Mesothelial cell of epicardium (in vitro differentiated cells): Measurements from ENCODE around the gene SHROOM2. TPM values are rescaled to one million over a fixed set of nuclear protein-coding genes. Genes with fewer than 3 reads are reported as not detected.
A peak's percentile ranks its signal among the peaks of the same experiment; 100 is the strongest.

Source experiments
- DNase-seq, 2 experiments: peaks; one replicate each; pipeline ENCODE4 v3.0.0; 2021; ENCODE audit warnings: low spot score in 2 of 2; ENCODE audit not compliant: unreplicated experiment in 2 of 2
- H3K27ac Mint-ChIP-seq: 2 replicates; pipeline ENCODE4 v1.8.0; 2021; ENCODE audit warnings: mixed read lengths
- H3K27me3 Mint-ChIP-seq: 2 replicates; pipeline ENCODE4 v1.8.0; 2021; ENCODE audit warnings: low read depth, mixed read lengths
- H3K36me3 Mint-ChIP-seq: 2 replicates; pipeline ENCODE4 v1.8.0; 2021; ENCODE audit warnings: mixed read lengths
- H3K4me1 Mint-ChIP-seq: 2 replicates; pipeline ENCODE4 v1.8.0; 2021; ENCODE audit warnings: mixed read lengths
- H3K4me3 Mint-ChIP-seq: 2 replicates; pipeline ENCODE4 v1.8.0; 2021; ENCODE audit warnings: mild to moderate bottlenecking, moderate library complexity, mixed read lengths
- H3K9me3 Mint-ChIP-seq: 2 replicates; pipeline ENCODE4 v1.8.0; 2021; ENCODE audit warnings: mixed read lengths
- total RNA-seq: library from RNA; stranded (reverse); gene quantifications from 3 replicates; pipeline ENCODE4 v1.2.1, GENCODE V29; 2021
- TF ChIP-seq, protein P1 (sequence below): fragments of 200-600 bp; sonication (generic); IDR thresholded peaks from one replicate; pipeline ENCODE4 v1.5.0; 2021; ENCODE audit warnings: antibody characterized with exemption; ENCODE audit not compliant: unreplicated experiment

The SHROOM2 gene
- total RNA-seq, 1 donor from 2014 or later = 13.5 TPM

DNA sequence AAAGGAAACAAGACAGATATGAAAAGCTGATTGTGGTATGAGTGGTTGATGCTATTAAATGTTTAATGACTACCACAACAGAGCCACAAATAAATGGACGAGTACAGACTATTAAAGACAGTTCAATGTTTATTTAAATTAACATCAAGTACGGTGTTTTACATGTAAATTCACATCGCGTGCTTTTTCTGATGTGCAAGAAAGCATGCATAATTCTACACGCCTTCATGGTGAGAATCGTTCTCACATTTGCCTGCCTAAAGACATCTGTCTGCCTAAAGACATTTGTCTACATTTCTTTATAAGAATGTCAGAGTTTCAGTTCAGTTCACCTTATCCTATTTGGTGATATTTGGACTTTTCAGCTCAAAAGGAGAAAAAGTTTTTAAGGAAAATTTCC lies 13.3 kb upstream of the SHROOM2 start:
- H3K27me3 Mint-ChIP-seq = no peaks in the 10 kb centered on the region
- H3K4me3 Mint-ChIP-seq = no peak overlapping the region
- no peaks in the 10 kb centered on the region for H3K36me3 Mint-ChIP-seq
- peaks cover 12% of the 10 kb centered on the region for H3K9me3 Mint-ChIP-seq
- no peak for DNase-seq
- no peak overlapping the region for H3K27ac Mint-ChIP-seq
- no peaks in the 10 kb centered on the region for H3K4me1 Mint-ChIP-seq
- TF ChIP-seq, protein P1, sequence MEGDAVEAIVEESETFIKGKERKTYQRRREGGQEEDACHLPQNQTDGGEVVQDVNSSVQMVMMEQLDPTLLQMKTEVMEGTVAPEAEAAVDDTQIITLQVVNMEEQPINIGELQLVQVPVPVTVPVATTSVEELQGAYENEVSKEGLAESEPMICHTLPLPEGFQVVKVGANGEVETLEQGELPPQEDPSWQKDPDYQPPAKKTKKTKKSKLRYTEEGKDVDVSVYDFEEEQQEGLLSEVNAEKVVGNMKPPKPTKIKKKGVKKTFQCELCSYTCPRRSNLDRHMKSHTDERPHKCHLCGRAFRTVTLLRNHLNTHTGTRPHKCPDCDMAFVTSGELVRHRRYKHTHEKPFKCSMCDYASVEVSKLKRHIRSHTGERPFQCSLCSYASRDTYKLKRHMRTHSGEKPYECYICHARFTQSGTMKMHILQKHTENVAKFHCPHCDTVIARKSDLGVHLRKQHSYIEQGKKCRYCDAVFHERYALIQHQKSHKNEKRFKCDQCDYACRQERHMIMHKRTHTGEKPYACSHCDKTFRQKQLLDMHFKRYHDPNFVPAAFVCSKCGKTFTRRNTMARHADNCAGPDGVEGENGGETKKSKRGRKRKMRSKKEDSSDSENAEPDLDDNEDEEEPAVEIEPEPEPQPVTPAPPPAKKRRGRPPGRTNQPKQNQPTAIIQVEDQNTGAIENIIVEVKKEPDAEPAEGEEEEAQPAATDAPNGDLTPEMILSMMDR = no peak

DNA sequence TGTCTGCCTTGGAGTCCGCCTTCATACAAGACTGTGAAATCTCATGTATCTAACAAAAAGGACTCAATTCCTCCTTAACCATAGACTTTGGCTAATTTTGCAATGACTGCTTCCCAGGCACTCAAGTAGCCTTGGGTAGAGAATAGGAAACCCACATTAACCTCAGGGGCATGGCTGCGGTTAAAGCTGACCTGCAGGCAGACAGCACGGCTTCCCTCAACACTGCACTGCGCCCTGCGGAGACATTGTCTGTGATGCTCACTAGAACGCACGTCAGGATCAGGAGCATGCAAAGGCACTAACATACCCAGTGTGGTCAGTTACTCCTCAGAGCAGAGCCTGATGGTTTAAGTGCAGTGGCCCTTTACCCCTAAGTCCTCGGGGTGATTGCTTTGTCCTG lies 10.3 kb upstream of the SHROOM2 start:
- Mint-ChIP-seq H3K27ac (no peak overlapping the region), H3K4me3 (no peak overlapping the region), H3K36me3 (peaks cover 2% of the 10 kb centered on the region), H3K9me3 (no peaks in the 10 kb centered on the region), H3K27me3 (no peaks in the 10 kb centered on the region), H3K4me1 (no peaks in the 10 kb centered on the region)
- DNase-seq = no peak
- TF ChIP-seq, protein P1 = no peak

DNA sequence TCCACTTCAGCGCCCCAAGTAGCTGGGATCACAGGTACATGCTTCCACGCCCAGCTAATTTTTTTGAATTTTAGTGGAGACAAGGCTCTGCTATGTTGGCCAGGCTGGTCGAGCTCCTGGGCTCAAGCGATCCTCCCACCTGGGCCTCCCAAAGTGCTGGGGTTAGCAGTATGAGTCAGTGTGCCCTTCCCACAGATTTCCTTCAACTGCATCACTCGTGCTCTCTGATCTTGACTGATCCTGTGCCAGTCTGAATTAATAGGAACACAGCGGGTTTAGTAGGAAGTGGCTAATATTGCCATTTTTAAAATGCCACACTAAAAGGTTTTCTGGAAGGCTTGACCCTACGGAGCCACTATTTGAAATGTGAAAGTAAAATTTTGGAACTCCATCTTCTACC lies 4.3 kb upstream of the SHROOM2 start:
- no peaks in the 10 kb centered on the region for H3K9me3 Mint-ChIP-seq
- H3K27ac Mint-ChIP-seq = no peak overlapping the region
- H3K27me3 Mint-ChIP-seq = no peaks in the 10 kb centered on the region
- TF ChIP-seq, protein P1 = no peak
- H3K4me3 Mint-ChIP-seq = no peak overlapping the region
- no peaks in the 10 kb centered on the region for H3K4me1 Mint-ChIP-seq
- no peak for DNase-seq
- peaks cover 2% of the 10 kb centered on the region for H3K36me3 Mint-ChIP-seq

DNA sequence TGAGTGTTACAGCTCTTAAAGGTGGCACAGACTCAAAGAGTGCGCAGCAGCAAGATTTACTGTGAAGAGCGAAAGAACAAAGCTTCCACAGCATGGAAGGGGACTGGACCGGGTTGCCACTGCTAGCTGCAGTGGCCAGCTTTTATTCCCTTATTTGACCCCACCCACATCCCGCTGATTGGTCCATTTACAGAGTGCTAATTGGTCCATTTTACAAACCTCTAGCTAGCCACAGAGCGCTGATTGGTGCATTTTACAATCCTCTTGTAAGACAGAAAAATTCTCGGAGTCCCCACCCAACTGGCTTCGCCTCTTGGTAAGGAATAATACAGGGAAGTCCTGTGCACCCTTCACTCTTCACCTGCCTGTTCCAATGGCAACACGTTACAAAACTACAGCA lies 1.9 kb upstream of the SHROOM2 start:
- Mint-ChIP-seq H3K4me3 (peak overlapping the region; percentile 68), H3K9me3 (peaks cover 3% of the 10 kb centered on the region), H3K27ac (no peak overlapping the region), H3K4me1 (peaks cover 17% of the 10 kb centered on the region), H3K27me3 (no peaks in the 10 kb centered on the region), H3K36me3 (no peaks in the 10 kb centered on the region)
- no peak for DNase-seq
- TF ChIP-seq, protein P1 = no peak

DNA sequence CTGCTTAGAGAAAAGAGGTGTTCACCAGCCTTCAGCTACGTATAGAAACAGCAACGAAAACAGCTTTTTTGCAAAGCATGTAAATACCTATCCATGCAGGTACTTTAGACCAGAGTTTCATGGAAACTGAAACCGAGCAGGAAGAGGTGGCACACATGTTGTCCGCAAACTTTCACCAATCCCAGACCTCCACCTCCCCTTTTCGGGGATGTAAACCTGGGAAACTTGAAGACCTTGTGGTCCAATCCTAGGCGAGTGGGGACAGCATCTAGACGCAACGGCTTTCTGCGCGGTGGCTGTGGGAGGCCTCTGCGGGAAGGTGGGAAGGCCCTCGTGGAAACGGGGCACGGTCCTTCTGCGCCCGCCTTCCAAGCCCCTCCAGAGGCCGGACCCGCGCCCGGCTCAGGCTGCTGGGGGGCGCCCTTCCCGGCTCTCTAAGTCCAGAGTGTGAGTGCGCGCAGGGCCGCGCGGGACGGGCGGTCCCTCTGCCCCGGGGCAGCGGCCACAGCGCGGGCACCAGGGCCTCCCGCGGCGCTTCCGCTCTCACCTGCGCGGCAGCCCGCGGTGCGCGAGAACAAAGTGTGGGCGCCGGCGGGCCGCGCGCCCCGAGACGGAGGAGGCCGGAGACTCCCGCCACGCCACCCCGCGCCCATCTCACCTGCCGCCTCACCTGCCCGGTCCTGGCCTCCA lies 830 bp upstream of the SHROOM2 start:
- peaks cover 3% of the 10 kb centered on the region for H3K9me3 Mint-ChIP-seq
- TF ChIP-seq, protein P1 = no peak
- H3K27ac Mint-ChIP-seq = peak overlapping the region; percentile 76
- peak overlapping the region; percentile 68 for H3K4me3 Mint-ChIP-seq
- H3K27me3 Mint-ChIP-seq = no peaks in the 10 kb centered on the region
- DNase-seq = peak in 1 of 2 experiments; percentile 39
- H3K4me1 Mint-ChIP-seq = peaks cover 18% of the 10 kb centered on the region
- no peaks in the 10 kb centered on the region for H3K36me3 Mint-ChIP-seq
